Adrenal gland (tissue), 12 donors: ENCODE results near the gene SLC16A1. TPM values are rescaled to one million over a fixed set of nuclear protein-coding genes. Genes with fewer than 3 reads are reported as not detected.

Source experiments
- DNase-seq, 7 donors: peaks; one replicate each; pipeline ENCODE4 v3.0.0-alpha.2; 2019 to 2020
- H3K27ac ChIP-seq, 5 donors: fragments of 200-600 bp; sonication (generic) in 4 of 5; 1 replicate in 3 of 5; 2 replicates in 2 of 5; pipeline versions ENCODE4 v1.5.1 to v1.8.0; 2016 to 2020; ENCODE audit warnings: mild to moderate bottlenecking in 1 of 5
- H3K27me3 ChIP-seq: fragments of 200-600 bp; 2 replicates; pipeline ENCODE4 v1.8.0; 2021
- H3K36me3 ChIP-seq, 2 donors: fragments of 200-600 bp; replicated peaks in 1 of 2; 1 replicate in 1 of 2; 2 replicates in 1 of 2; pipeline versions ENCODE4 v1.5.1 to v1.8.0; 2018 to 2022
- H3K4me1 ChIP-seq, 2 donors: fragments of 200-600 bp; replicated peaks in 1 of 2; 1 replicate in 1 of 2; 2 replicates in 1 of 2; pipeline versions ENCODE4 v1.5.1 to v1.8.0; 2018 to 2021
- H3K4me3 ChIP-seq, 4 donors: fragments of 200-600 bp; sonication (generic) in 3 of 4; one replicate each; pipeline ENCODE4 v1.5.1; 2016 to 2018
- H3K9me3 ChIP-seq, 3 donors: fragments of 200-600 bp; sonication (generic) in 1 of 3; replicated peaks in 1 of 3; 1 replicate in 2 of 3; 2 replicates in 1 of 3; pipeline versions ENCODE4 v1.5.1 to v1.8.0; 2016 to 2021
- POLR2A ChIP-seq, 2 donors: fragments of 450-650 bp; IDR thresholded peaks; one replicate each; pipeline ENCODE4 v1.6.1; 2017; ENCODE audit warnings: antibody characterized with exemption in 2 of 2, mild to moderate bottlenecking in 2 of 2, moderate library complexity in 1 of 2
- WGBS, 4 donors: extraction: QIAGEN DNeasy Blood & Tissue Kit in 2 of 4; methylation state at CpG; one replicate each; pipeline versions ENCODE4 v1.1.5 to v1.1.7; 2013 to 2017; 5-methylcytosine and 5-hydroxymethylcytosine counted together
- intact Hi-C, 2 donors: fragments of 100-400 bp; cut with DNase I; formaldehyde crosslinking; loops; one replicate each; pipeline versions ENCODE4 v1.14.1 to v1.15.0; 2022 to 2023
- polyA plus RNA-seq, 3 donors: library from polyadenylated mRNA; stranded (reverse); fragments of 200-250 nt in 2 of 3; fragments of 350-450 nt in 1 of 3; fragmentation: Illumina TruSeq in 1 of 3; extraction: RNeasy Lipid Tissue Mini Kit (QIAGEN cat#74804) in 1 of 3; gene quantifications; one replicate each; pipeline ENCODE4 v1.2.3, GENCODE V29; 2013 to 2014
- total RNA-seq, 9 donors: library from RNA; depleted of rRNA in 4 of 9; stranded (reverse); fragments of >200 nt in 4 of 9; fragments of 120-200 nt in 1 of 9; fragmentation: NEBNext Ultra II Directional in 1 of 9; extraction: Animal tissue kit (Norgen Biotek cat#: 25700) in 1 of 9; gene quantifications; one replicate each; pipeline versions ENCODE4 v1.1.0 to v1.2.4, GENCODE V29; 2013 to 2023
- TF ChIP-seq, protein P1 (sequence below), 6 experiments: fragments of 450-650 bp in 4 of 6; fragments of 200-600 bp in 2 of 6; sonication (generic) in 1 of 6; IDR thresholded peaks; 1 replicate in 5 of 6; 2 replicates in 1 of 6; pipeline versions ENCODE4 v1.5.1 to v1.8.0; 2016 to 2021; ENCODE audit warnings: antibody characterized with exemption in 6 of 6, mild to moderate bottlenecking in 2 of 6, moderate library complexity in 1 of 6
- donor health status: healthy with polysubstance abuse.
- donor health status: Bipolar disorder and iron deficiency.
- donor health status: DM: yes; HTN: yes; CAD: no.
- donor health status: DM: no; HTN: no; CAD: no.
- donor health status: DM: no; HTN: no; CAD: no.
- donor health status: DM: yes; HTN: yes; CAD: no.

SLC16A1 gene
- total and polyA plus RNA-seq, 12 donors: 6.0 to 67.9 (median 27.5) TPM

DNA sequence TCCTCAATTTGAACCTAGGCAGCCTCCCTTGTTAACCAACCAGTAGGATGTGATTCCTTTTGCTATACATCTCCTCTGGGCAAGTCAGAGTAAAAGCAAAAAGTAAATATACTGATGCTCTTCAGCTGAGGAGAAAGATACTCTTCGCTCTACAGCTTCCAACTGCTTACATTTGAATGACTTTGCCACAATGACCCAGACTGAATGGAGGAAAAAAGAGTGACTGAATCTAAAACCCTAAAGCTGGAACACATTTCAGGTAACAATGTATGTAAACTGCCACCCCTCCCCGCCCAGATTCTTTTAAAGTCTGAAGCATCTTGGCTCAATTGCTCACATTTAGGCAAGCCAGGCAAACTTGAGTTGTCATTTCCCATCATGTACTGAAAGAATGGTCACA is 46.1 kb downstream of the SLC16A1 start:
- no peak overlapping the region for H3K4me3 ChIP-seq
- peaks cover 0 to 4% of the 10 kb centered on the region in 2 donors for H3K4me1 ChIP-seq
- WGBS, 4 donors: 98 to 100% (median 98%) methylated on average over 2 of the region's 2 CpGs
- no peak for TF ChIP-seq POLR2A (IDR thresholded peaks at IDR 0.05)
- TF ChIP-seq, protein P1, sequence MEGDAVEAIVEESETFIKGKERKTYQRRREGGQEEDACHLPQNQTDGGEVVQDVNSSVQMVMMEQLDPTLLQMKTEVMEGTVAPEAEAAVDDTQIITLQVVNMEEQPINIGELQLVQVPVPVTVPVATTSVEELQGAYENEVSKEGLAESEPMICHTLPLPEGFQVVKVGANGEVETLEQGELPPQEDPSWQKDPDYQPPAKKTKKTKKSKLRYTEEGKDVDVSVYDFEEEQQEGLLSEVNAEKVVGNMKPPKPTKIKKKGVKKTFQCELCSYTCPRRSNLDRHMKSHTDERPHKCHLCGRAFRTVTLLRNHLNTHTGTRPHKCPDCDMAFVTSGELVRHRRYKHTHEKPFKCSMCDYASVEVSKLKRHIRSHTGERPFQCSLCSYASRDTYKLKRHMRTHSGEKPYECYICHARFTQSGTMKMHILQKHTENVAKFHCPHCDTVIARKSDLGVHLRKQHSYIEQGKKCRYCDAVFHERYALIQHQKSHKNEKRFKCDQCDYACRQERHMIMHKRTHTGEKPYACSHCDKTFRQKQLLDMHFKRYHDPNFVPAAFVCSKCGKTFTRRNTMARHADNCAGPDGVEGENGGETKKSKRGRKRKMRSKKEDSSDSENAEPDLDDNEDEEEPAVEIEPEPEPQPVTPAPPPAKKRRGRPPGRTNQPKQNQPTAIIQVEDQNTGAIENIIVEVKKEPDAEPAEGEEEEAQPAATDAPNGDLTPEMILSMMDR (IDR thresholded peaks at IDR 0.05): no peak
- H3K9me3 ChIP-seq: no peaks in the 10 kb centered on the region
- no peaks in the 10 kb centered on the region for H3K27me3 ChIP-seq
- no peak overlapping the region for H3K27ac ChIP-seq
- intact Hi-C loops: no loop called here
- DNase-seq: no peak
- no peaks in the 10 kb centered on the region for H3K36me3 ChIP-seq

- 89 to 95% (median 92%) methylated on average over 2 of the region's 2 CpGs for WGBS, 4 donors
- intact Hi-C loops: no loop called here
- H3K27me3 ChIP-seq: no peaks in the 10 kb centered on the region
Measured at GRCh38 chr1:112906150-112906698, 49.8 kb downstream of the SLC16A1 start.

DNA sequence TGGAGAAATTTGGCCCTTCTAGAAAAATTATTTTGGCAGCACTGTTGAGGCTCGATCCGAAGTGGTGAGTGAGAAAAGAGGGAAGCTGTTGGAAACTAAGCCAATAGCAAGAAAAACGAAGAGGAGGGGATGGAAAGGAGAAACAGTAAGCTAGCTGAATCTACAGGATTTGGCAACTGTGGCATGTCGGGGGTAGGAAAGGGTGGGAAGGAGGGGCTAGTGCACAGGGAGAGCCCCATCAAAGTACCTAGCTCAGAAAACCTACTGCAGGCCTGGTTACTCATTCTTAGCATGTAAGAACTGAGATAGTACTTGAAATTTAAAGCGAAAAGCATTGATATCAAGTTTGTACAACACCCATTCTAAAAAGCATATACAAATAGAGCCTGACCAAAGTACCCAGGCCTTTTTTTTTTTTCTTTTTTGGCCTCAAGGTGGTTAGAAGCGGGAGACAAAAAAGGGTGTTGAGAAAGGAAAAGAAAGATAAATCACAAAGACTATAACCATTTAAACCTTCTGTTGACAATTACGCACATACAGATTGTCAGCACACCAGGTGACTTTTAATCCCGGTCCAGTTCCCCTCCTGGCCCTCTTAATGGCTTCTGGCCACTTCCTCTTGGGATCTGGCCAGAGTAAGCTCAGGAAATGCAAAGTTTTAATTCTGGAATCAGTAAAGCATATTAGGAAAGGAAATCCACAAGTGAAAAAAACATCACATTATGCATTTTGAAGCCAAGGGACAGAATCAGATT is 50.4 kb downstream of the SLC16A1 start:
- WGBS, 4 donors: 59 to 71% (median 69%) methylated on average over 8 of the region's 8 CpGs
- no peaks in the 10 kb centered on the region for H3K27me3 ChIP-seq
- H3K4me1 ChIP-seq: peaks cover 0 to 16% of the 10 kb centered on the region in 2 donors
- no peak overlapping the region for H3K4me3 ChIP-seq
- no peaks in the 10 kb centered on the region for H3K36me3 ChIP-seq
- intact Hi-C loops: no loop called here
- peak in 1 of 7 donors; percentile 23 for DNase-seq
- no peak for TF ChIP-seq POLR2A (IDR thresholded peaks at IDR 0.05)
- TF ChIP-seq, protein P1 (IDR thresholded peaks at IDR 0.05): no peak
- H3K9me3 ChIP-seq: no peaks in the 10 kb centered on the region
- H3K27ac ChIP-seq: peak overlapping the region in 2 of 5 donors; percentile 26 to 51

More at GRCh38 chr1:112906150-112906698, 49.8 kb downstream of the SLC16A1 start:
- Histone ChIP-seq H3K4me3 (no peak overlapping the region), H3K36me3 (no peaks in the 10 kb centered on the region), H3K9me3 (no peaks in the 10 kb centered on the region), H3K4me1 (peaks cover 0 to 16% of the 10 kb centered on the region in 2 donors), H3K27ac (peak overlapping the region in 1 of 5 donors; percentile 10)
- DNase-seq: no peak
- TF ChIP-seq POLR2A (IDR thresholded peaks at IDR 0.05): no peak
- TF ChIP-seq, protein P1 (IDR thresholded peaks at IDR 0.05): no peak

GRCh38 chr1:112904831-112905261 is 51.1 kb downstream of the SLC16A1 start:
- Histone ChIP-seq H3K9me3 (no peaks in the 10 kb centered on the region), H3K27me3 (no peaks in the 10 kb centered on the region), H3K36me3 (no peaks in the 10 kb centered on the region), H3K4me1 (peaks cover 0 to 16% of the 10 kb centered on the region in 2 donors), H3K4me3 (no peak overlapping the region), H3K27ac (peak overlapping the region in 1 of 5 donors; percentile 26)
- 70 to 84% (median 76%) methylated on average over 4 of the region's 4 CpGs for WGBS, 4 donors
- TF ChIP-seq, protein P1 (IDR thresholded peaks at IDR 0.05): no peak
- no peak for TF ChIP-seq POLR2A (IDR thresholded peaks at IDR 0.05)
- intact Hi-C loops: no loop called here
- no peak for DNase-seq
